ENCODE results near the gene PYCARD. TPM values are rescaled to one million over a fixed set of nuclear protein-coding genes. Genes with fewer than 3 reads are reported as not detected.

Gene PYCARD
- total and polyA plus RNA-seq, 9 of the 15 experiments (the other 6 are each of a cell fraction or from before 2014, with no cell fraction given) = 1.3 to 28.4 (median 6.0) TPM

- TF ChIP-seq ZNF740 (CRISPR knock-in tag; IDR thresholded peaks at IDR 0.05) (no peak), ZNF740 (tag; IDR thresholded peaks at IDR 0.05) (no peak), TCFL5 (CRISPR knock-in tag; conservative IDR thresholded peaks at IDR 0.05) (no peak), POLR2A (conservative IDR thresholded peaks at IDR 0.05) (peak; percentile 36; the same call in 1 of the 2 replicates), SUPT5H (IDR thresholded peaks at IDR 0.05) (peak; percentile 24)
These were observed 9.5 kb downstream of the PYCARD start (continued) for GRCh38 chr16:31192856-31193642.

- peaks cover 2% of the 10 kb centered on the region for H3K9me1 ChIP-seq (ENCODE audit: control insufficient read depth, insufficient read depth, low read length)
- BruUV-seq (replicated peaks) = no TSS peak
- H3K4me2 ChIP-seq (ENCODE audit: insufficient read depth, low read length) = no peak overlapping the region
- H2AFZ ChIP-seq (ENCODE audit: low read depth, low read length) = no peak overlapping the region
- peaks cover 35% of the 10 kb centered on the region for H3K79me2 ChIP-seq (ENCODE audit: control insufficient read depth, insufficient read depth, low read length)
- ATAC-seq (peak; percentile 1; the same call in 2 of the 3 replicates), DNase-seq (ENCODE audit: extremely low read depth in 1 of 4, low spot score in 3 of 4) (peak in 1 of 4 experiments; percentile 16), FAIRE-seq (no peak)
- POLR2A ChIA-PET = interaction anchor here (0.6 to 8.2 kb wide), 12 partner anchors 8 to 239 kb away, joined by 3 to 63 read pairs (median 4); partner anchors contain the start of genes FUS and PYCARD
- WGBS (ENCODE audit: insufficient coverage, low coverage, missing lambda C conversion rate) = 90% methylated on average over 5 of the region's 5 CpGs
- H3K27ac ChIP-seq (ENCODE audit: extremely low read depth, low read depth, low read length) = no peak overlapping the region
- H3K9ac ChIP-seq (ENCODE audit: insufficient read depth in 1 of 2, low read depth in 2 of 2, low read length in 2 of 2) = no peak overlapping the region
- H3K36me3 ChIP-seq (ENCODE audit: control insufficient read depth, insufficient read depth, low read length) = peaks cover 95% of the 10 kb centered on the region
- no peak overlapping the region for H3K4me3 ChIP-seq
- intact Hi-C loops (cut with micrococcal nuclease) = no loop called here
- peaks cover 0 to 4% of the 10 kb centered on the region in 2 experiments; a peak in 2 of 5 replicates for H3K4me1 ChIP-seq (replicated peaks in 1 of 2; ENCODE audit: control insufficient read depth in 2 of 2, insufficient read depth in 2 of 2, low read length in 2 of 2)
- no peaks in the 10 kb centered on the region for H3K9me3 ChIP-seq (replicated peaks; ENCODE audit: control insufficient read depth, insufficient read depth, low read depth, low read length)
- in situ Hi-C loops (cut with MboI) = no loop called here
- CTCF ChIA-PET (ENCODE audit: low intra/inter-chr PET ratio) = no interaction called here
- no peaks in the 10 kb centered on the region for H3K27me3 ChIP-seq (ENCODE audit: control insufficient read depth in 2 of 2, insufficient read depth in 2 of 2, low read length in 2 of 2)
- peaks cover 8% of the 10 kb centered on the region for H4K20me1 ChIP-seq (replicated peaks; ENCODE audit: control insufficient read depth, insufficient read depth, low read length)
- TF ChIP-seq ETS2 (tag; IDR thresholded peaks at IDR 0.05; ENCODE audit: borderline replicate concordance, poor library complexity, severe bottlenecking) (no peak), EP300 (IDR thresholded peaks at IDR 0.05; ENCODE audit: low read length) (no peak), U2AF2 (optimal IDR thresholded peaks at IDR 0.05; ENCODE audit: low read depth, low read length) (no peak), TAF1 (IDR thresholded peaks at IDR 0.05; ENCODE audit: control insufficient read depth, extremely low read depth, insufficient read depth, low read length, severe bottlenecking) (no peak), POLR2A (conservative IDR thresholded peaks at IDR 0.05) (peak; percentile 56)
These were observed 10.7 kb downstream of the PYCARD start for GRCh38 chr16:31191697-31192428.

Measured in K562 (cell line).